HCT116 (cell line): ENCODE results near the gene HSPG2.

Experiments used
- ATF3 ChIP-seq: IDR thresholded peaks from 2 replicates; pipeline ENCODE4 v1.6.1; 2012
- CBX3 ChIP-seq: IDR thresholded peaks from 2 replicates; pipeline ENCODE4 v1.6.1; 2012; ENCODE audit warnings: low read depth
- EGR1 ChIP-seq: IDR thresholded peaks from 2 replicates; pipeline ENCODE4 v1.6.1; 2012; ENCODE audit warnings: low read depth
- EZH2 ChIP-seq: fragments of 200-600 bp; sonication (generic); IDR thresholded peaks from 2 replicates; pipeline ENCODE4 v1.6.1; 2017; ENCODE audit warnings: antibody characterized with exemption, mixed run types
- FOSL1 ChIP-seq: IDR thresholded peaks from 2 replicates; pipeline ENCODE4 v1.6.1; 2012; ENCODE audit warnings: low read depth
- JUND ChIP-seq: IDR thresholded peaks from 2 replicates; pipeline ENCODE4 v1.6.1; 2012
- POLR2A ChIP-seq: IDR thresholded peaks from 2 replicates; pipeline ENCODE4 v1.7.0; 2011; ENCODE audit warnings: borderline replicate concordance; ENCODE audit not compliant: insufficient read depth, insufficient read length; ENCODE audit errors: extremely low read depth
- REST ChIP-seq: IDR thresholded peaks from 2 replicates; pipeline ENCODE4 v1.6.1; 2012; ENCODE audit warnings: low read depth
- TCF7L2 ChIP-seq: IDR thresholded peaks from 2 replicates; pipeline ENCODE4 v1.7.0; 2011; ENCODE audit warnings: borderline replicate concordance, inconsistent platforms; ENCODE audit not compliant: insufficient read depth, insufficient read length; ENCODE audit errors: extremely low read depth
- YY1 ChIP-seq: IDR thresholded peaks from 2 replicates; pipeline ENCODE4 v1.6.1; 2011; ENCODE audit warnings: low read length, low read depth, moderate library complexity, mild to moderate bottlenecking; ENCODE audit not compliant: insufficient replicate concordance; ENCODE audit errors: extremely low read depth
- ZFX ChIP-seq: fragments of 450-650 bp; IDR thresholded peaks from 2 replicates; pipeline ENCODE4 v1.6.1; 2017
- ZNF274 ChIP-seq: fragments of 200-500 bp; sonication (Bioruptor generic); IDR thresholded peaks from 2 replicates; pipeline ENCODE4 v1.6.1; 2014; ENCODE audit warnings: mild to moderate bottlenecking, low read depth, low read length, inconsistent platforms
- TF ChIP-seq, protein P1 (sequence below), 3 experiments: fragments of 200-600 bp in 1 of 3; sonication (generic) in 1 of 3; IDR thresholded peaks in 2 of 3; conservative IDR thresholded peaks in 1 of 3; 2 replicates each; pipeline ENCODE4 v1.5.1; 2012 to 2017; ENCODE audit warnings: low read depth in 2 of 3, low read length in 2 of 3, antibody characterized with exemption in 1 of 3, borderline replicate concordance in 1 of 3, control low read depth in 1 of 3, mild to moderate bottlenecking in 1 of 3, mixed read lengths in 1 of 3, mixed run types in 1 of 3, moderate library complexity in 1 of 3; ENCODE audit not compliant: insufficient read depth in 1 of 3

DNA sequence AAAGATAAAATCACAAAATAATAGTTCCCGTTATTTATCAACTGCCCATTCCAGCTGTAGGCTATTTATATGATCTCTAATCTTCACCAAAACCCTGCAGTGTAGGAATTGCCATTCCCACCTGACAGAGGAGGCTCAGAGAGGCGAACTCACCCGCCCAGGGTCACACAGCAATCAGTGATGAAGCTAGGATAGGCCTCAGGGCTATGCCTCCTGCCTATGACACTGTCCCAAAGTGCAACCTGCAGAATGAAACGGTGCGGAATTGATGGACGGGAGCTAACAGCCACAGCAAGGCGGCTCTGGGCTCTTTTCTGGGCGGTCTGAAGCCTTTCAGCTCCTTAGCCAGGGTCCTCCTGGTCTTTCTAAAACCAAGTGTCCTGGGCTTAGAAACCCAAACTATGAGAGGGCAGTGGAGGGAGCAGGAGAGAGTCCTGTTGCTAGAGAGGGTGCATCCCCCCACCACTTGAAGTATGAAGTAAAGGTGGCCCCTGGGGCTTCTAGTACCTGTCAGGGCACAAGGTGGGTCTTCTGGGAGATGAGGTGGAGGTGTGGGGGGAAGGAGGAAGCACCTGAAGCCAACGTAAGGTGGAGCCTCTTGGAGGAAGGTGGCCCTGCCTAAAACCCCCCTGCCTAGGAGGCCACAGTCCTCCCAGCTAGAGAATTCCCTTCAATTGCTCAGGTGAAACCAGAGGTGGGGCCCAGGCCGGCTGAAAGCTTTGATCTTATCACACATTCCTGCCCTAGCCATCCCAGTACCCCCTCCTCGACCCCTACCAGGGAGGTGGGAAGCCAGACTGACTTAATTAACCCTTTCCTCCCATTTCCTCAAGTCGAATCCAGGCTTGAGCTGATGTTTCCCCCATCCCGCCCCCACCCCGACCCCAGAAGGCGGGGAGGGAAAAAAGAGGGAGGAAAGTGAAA, 14.8 kb downstream of the HSPG2 start:
- TF ChIP-seq YY1 (no peak), REST (no peak), TCF7L2 (no peak), ZFX (no peak), ZNF274 (no peak), EZH2 (no peak), FOSL1 (no peak), CBX3 (no peak), POLR2A (no peak), EGR1 (no peak), ATF3 (no peak), JUND (no peak)
- TF ChIP-seq, protein P1, sequence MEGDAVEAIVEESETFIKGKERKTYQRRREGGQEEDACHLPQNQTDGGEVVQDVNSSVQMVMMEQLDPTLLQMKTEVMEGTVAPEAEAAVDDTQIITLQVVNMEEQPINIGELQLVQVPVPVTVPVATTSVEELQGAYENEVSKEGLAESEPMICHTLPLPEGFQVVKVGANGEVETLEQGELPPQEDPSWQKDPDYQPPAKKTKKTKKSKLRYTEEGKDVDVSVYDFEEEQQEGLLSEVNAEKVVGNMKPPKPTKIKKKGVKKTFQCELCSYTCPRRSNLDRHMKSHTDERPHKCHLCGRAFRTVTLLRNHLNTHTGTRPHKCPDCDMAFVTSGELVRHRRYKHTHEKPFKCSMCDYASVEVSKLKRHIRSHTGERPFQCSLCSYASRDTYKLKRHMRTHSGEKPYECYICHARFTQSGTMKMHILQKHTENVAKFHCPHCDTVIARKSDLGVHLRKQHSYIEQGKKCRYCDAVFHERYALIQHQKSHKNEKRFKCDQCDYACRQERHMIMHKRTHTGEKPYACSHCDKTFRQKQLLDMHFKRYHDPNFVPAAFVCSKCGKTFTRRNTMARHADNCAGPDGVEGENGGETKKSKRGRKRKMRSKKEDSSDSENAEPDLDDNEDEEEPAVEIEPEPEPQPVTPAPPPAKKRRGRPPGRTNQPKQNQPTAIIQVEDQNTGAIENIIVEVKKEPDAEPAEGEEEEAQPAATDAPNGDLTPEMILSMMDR (IDR thresholded peaks at IDR 0.05 in 2 of 3, conservative IDR thresholded peaks at IDR 0.05 in 1 of 3; ENCODE audit: borderline replicate concordance in 1 of 3, insufficient read depth in 1 of 3, low read depth in 2 of 3, low read length in 2 of 3) = no peak
